Measurements from ENCODE around the gene PCSK9.

DNA sequence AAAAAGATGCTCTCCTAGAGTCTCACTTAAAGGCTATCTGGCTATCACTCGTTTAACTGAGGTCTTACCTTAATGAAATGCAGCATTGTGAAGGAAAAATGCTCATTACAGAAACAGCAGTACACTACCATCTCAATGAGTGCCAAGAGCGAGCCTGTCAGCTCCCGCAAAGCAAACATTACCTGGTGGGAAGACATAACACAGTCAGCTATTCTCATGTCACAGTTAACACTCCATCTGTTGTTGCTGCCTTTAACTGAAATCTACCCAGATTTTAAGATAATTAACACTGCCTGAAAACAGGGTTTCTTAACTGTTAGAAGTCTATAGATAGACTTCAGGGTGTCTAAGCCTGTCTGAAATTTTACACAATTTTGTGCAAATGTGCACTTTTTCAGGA lies 39.1 kb downstream of the PCSK9 start:
- TF ChIP-seq, protein P1, sequence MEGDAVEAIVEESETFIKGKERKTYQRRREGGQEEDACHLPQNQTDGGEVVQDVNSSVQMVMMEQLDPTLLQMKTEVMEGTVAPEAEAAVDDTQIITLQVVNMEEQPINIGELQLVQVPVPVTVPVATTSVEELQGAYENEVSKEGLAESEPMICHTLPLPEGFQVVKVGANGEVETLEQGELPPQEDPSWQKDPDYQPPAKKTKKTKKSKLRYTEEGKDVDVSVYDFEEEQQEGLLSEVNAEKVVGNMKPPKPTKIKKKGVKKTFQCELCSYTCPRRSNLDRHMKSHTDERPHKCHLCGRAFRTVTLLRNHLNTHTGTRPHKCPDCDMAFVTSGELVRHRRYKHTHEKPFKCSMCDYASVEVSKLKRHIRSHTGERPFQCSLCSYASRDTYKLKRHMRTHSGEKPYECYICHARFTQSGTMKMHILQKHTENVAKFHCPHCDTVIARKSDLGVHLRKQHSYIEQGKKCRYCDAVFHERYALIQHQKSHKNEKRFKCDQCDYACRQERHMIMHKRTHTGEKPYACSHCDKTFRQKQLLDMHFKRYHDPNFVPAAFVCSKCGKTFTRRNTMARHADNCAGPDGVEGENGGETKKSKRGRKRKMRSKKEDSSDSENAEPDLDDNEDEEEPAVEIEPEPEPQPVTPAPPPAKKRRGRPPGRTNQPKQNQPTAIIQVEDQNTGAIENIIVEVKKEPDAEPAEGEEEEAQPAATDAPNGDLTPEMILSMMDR (IDR thresholded peaks at IDR 0.05 in 4 of 5, conservative IDR thresholded peaks at IDR 0.05 in 1 of 5) = no peak
- no peak for TF ChIP-seq POLR2A (IDR thresholded peaks at IDR 0.05)

Measured in gastrocnemius medialis (tissue), 4 donors.